H1 (cell line): ENCODE data around the gene CBFA2T2. TPM values are rescaled to one million over a fixed set of nuclear protein-coding genes. Genes with fewer than 3 reads are reported as not detected.
A peak's percentile ranks its signal among the peaks of the same experiment; 100 is the strongest.

Experiments used
- CTCF ChIA-PET: fragments of 300-600 bp; sonication (Branson Sonifier 250); formaldehyde crosslinking; loops from one replicate; lab custom pipeline; 2021; ENCODE audit not compliant: partially characterized antibody; lab: Charles Lee
- POLR2A ChIA-PET: fragments of 300-600 bp; sonication (Branson Sonifier 250); formaldehyde crosslinking; loops from one replicate; lab custom pipeline; 2021; ENCODE audit warnings: inconsistent platforms; ENCODE audit not compliant: partially characterized antibody; lab: Charles Lee
- DNase-seq, 2 experiments: peaks; one replicate each; pipeline versions ENCODE4 v3.0.0 to v3.0.0-alpha.2; 2010 to 2022; ENCODE audit warnings: low spot score in 2 of 2, low read depth in 1 of 2, mixed read lengths in 1 of 2
- FAIRE-seq: peaks from 2 replicates; lab custom pipeline; 2011; peaks lifted over from hg19 to GRCh38; lab: Jason Lieb, UNC
- H2AFZ ChIP-seq: 2 replicates; pipeline ENCODE4 v1.8.1; 2012; ENCODE audit warnings: low read length, inconsistent platforms
- H2AK5ac ChIP-seq: 2 replicates; pipeline ENCODE4 v1.6.1; 2013; ENCODE audit warnings: low read depth, low read length
- H2BK120ac ChIP-seq: replicated peaks from 2 replicates; pipeline ENCODE3; 2013; ENCODE audit warnings: low read depth, low read length, inconsistent platforms
- H2BK12ac ChIP-seq: 2 replicates; pipeline ENCODE4 v1.6.1; 2013; ENCODE audit warnings: low read depth, low read length
- H2BK15ac ChIP-seq: 2 replicates; pipeline ENCODE4 v1.6.1; 2013; ENCODE audit warnings: low read length
- H2BK20ac ChIP-seq: 2 replicates; pipeline ENCODE4 v1.6.1; 2013; ENCODE audit warnings: low read length
- H2BK5ac ChIP-seq: 2 replicates; pipeline ENCODE4 v1.6.1; 2013; ENCODE audit warnings: low read depth, low read length
- H3K14ac ChIP-seq: 2 replicates; pipeline ENCODE4 v1.6.1; 2013; ENCODE audit warnings: inconsistent platforms; ENCODE audit not compliant: insufficient read length
- H3K18ac ChIP-seq: 2 replicates; pipeline ENCODE4 v1.6.1; 2013; ENCODE audit warnings: low read length; ENCODE audit errors: extremely low read depth
- H3K23ac ChIP-seq: 2 replicates; pipeline ENCODE4 v1.6.1; 2013; ENCODE audit warnings: inconsistent platforms; ENCODE audit not compliant: insufficient read length
- H3K23me2 ChIP-seq: 2 replicates; pipeline ENCODE4 v1.6.1; 2013; ENCODE audit warnings: low read depth, low read length
- H3K27ac ChIP-seq: 2 replicates; pipeline ENCODE4 v1.6.1; 2011; ENCODE audit warnings: low read depth, low read length, inconsistent platforms
- H3K27me3 ChIP-seq, 4 experiments: replicated peaks in 1 of 4; 1 replicate in 1 of 4; 2 replicates in 3 of 4; pipeline versions ENCODE4 v1.6.1 to v1.8.1; 2011 to 2013; ENCODE audit warnings: low read length in 3 of 4, mild to moderate bottlenecking in 3 of 4, inconsistent platforms in 2 of 4, mixed read lengths in 2 of 4, moderate library complexity in 1 of 4; ENCODE audit not compliant: control insufficient read depth in 3 of 4, insufficient read depth in 3 of 4; ENCODE audit errors: extremely low read depth in 1 of 4
- H3K36me3 ChIP-seq, 4 experiments: 2 replicates each; pipeline versions ENCODE4 v1.6.1 to v1.8.1; 2011 to 2013; ENCODE audit warnings: mild to moderate bottlenecking in 4 of 4, low read length in 3 of 4, moderate library complexity in 2 of 4, control low read depth in 1 of 4, inconsistent platforms in 1 of 4; ENCODE audit not compliant: insufficient read depth in 4 of 4, control insufficient read depth in 2 of 4
- H3K4ac ChIP-seq: replicated peaks from 2 replicates; pipeline ENCODE3; 2013; ENCODE audit warnings: low read length, low read depth, mixed read lengths, inconsistent platforms; ENCODE audit not compliant: insufficient read length
- H3K4me1 ChIP-seq, 4 experiments: replicated peaks in 1 of 4; 1 replicate in 1 of 4; 2 replicates in 3 of 4; pipeline versions ENCODE4 v1.6.1 to v1.8.1; 2011 to 2013; ENCODE audit warnings: low read length in 3 of 4, inconsistent platforms in 2 of 4, mixed read lengths in 1 of 4; ENCODE audit not compliant: insufficient read depth in 4 of 4, control insufficient read depth in 3 of 4
- H3K4me2 ChIP-seq, 2 experiments: 2 replicates each; pipeline versions ENCODE4 v1.6.1 to v1.8.1; 2011 to 2013; ENCODE audit warnings: low read depth in 2 of 2, low read length in 2 of 2, control low read depth in 1 of 2, inconsistent platforms in 1 of 2, mild to moderate bottlenecking in 1 of 2; ENCODE audit not compliant: insufficient read depth in 1 of 2
- H3K4me3 ChIP-seq, 4 experiments: fragments of 200-600, 300-600 bp in 1 of 4; sonication (generic), shearing (Covaris generic), sonication (Bioruptor Twin) in 1 of 4; 2 replicates each; pipeline versions ENCODE4 v1.5.1 to v1.8.1; 2011 to 2016; ENCODE audit warnings: low read length in 4 of 4, low read depth in 3 of 4, control low read depth in 2 of 4, inconsistent platforms in 2 of 4, mild to moderate bottlenecking in 2 of 4, mixed read lengths in 1 of 4, moderate library complexity in 1 of 4; ENCODE audit not compliant: insufficient read depth in 2 of 4; ENCODE audit errors: extremely low read depth in 1 of 4
- H3K56ac ChIP-seq: replicated peaks from 2 replicates; pipeline ENCODE3; 2013; ENCODE audit warnings: low read depth, mild to moderate bottlenecking, mixed read lengths, low read length, inconsistent platforms; ENCODE audit not compliant: insufficient read length
- H3K79me1 ChIP-seq: 2 replicates; pipeline ENCODE4 v1.6.1; 2013; ENCODE audit warnings: low read depth, low read length, control low read depth
- H3K79me2 ChIP-seq, 2 experiments: 2 replicates each; pipeline versions ENCODE4 v1.6.1 to v1.8.1; 2012 to 2013; ENCODE audit warnings: low read length in 2 of 2, mild to moderate bottlenecking in 2 of 2, inconsistent platforms in 1 of 2; ENCODE audit not compliant: insufficient read depth in 2 of 2, control insufficient read depth in 1 of 2
- H3K9ac ChIP-seq, 4 experiments: replicated peaks in 1 of 4; 1 replicate in 1 of 4; 2 replicates in 3 of 4; pipeline versions ENCODE4 v1.6.1 to v1.8.1; 2011 to 2013; ENCODE audit warnings: low read depth in 3 of 4, low read length in 3 of 4, control low read depth in 2 of 4, mild to moderate bottlenecking in 2 of 4, moderate library complexity in 2 of 4, inconsistent platforms in 1 of 4; ENCODE audit errors: extremely low read depth in 1 of 4
- H3K9me3 ChIP-seq, 2 experiments: 2 replicates each; pipeline versions ENCODE4 v1.6.1 to v1.8.1; 2012 to 2013; ENCODE audit warnings: mild to moderate bottlenecking in 2 of 2, moderate library complexity in 2 of 2, control low read depth in 1 of 2, inconsistent platforms in 1 of 2, low read depth in 1 of 2, low read length in 1 of 2, mixed read lengths in 1 of 2; ENCODE audit not compliant: insufficient read depth in 2 of 2
- H4K20me1 ChIP-seq, 2 experiments: replicated peaks in 1 of 2; 2 replicates each; pipeline versions ENCODE3 to v1.8.1; 2011 to 2013; ENCODE audit warnings: inconsistent platforms in 2 of 2, low read length in 2 of 2, mild to moderate bottlenecking in 1 of 2; ENCODE audit not compliant: insufficient read depth in 2 of 2, control insufficient read depth in 1 of 2
- H4K5ac ChIP-seq: 2 replicates; pipeline ENCODE4 v1.6.1; 2013; ENCODE audit warnings: low read length, low read depth, mixed read lengths, inconsistent platforms; ENCODE audit not compliant: insufficient read length
- H4K8ac ChIP-seq: 2 replicates; pipeline ENCODE4 v1.8.0; 2013; ENCODE audit warnings: mild to moderate bottlenecking, moderate library complexity, low read length, inconsistent platforms; ENCODE audit not compliant: insufficient read depth; ENCODE audit errors: extremely low read depth
- H4K91ac ChIP-seq: replicated peaks from 2 replicates; pipeline ENCODE3; 2013; ENCODE audit warnings: low read length, mixed read lengths, inconsistent platforms; ENCODE audit not compliant: insufficient read length
- CBX5 ChIP-seq: fragments of 300-800, 300-1000 bp; sonication (generic); IDR thresholded peaks from 2 replicates; pipeline ENCODE4 v1.7.1; 2016; ENCODE audit warnings: antibody characterized with exemption, low read length, low read depth
- CBX8 ChIP-seq: fragments of 300-800, 300-1000 bp; sonication (generic); IDR thresholded peaks from 2 replicates; pipeline ENCODE4 v1.7.1; 2016; ENCODE audit warnings: low read depth, low read length, borderline replicate concordance
- KDM1A ChIP-seq: fragments of 200-600, 300-600 bp; sonication (generic); IDR thresholded peaks from 2 replicates; pipeline ENCODE4 v1.7.1; 2016; ENCODE audit warnings: mild to moderate bottlenecking, low read length, borderline replicate concordance
- RFX5 ChIP-seq: IDR thresholded peaks from 2 replicates; pipeline ENCODE4 v1.6.1; 2011; ENCODE audit warnings: low read depth, low read length, improper control_type of control experiment, borderline replicate concordance
- WGBS, 2 experiments: shearing (Covaris generic) in 1 of 2; methylation state at CpG; one replicate each; pipeline versions ENCODE4 v1.1.6 to v1.1.7; 2013 to 2015; ENCODE audit warnings: low lambda C conversion rate in 2 of 2, mixed read lengths in 2 of 2, inconsistent platforms in 1 of 2, low coverage in 1 of 2, missing lambda C conversion rate in 1 of 2; ENCODE audit not compliant: insufficient replicate concordance in 2 of 2, insufficient coverage in 1 of 2, insufficient read length in 1 of 2; ENCODE audit errors: extremely low coverage in 1 of 2, missing lambda C conversion rate in 1 of 2; 5-methylcytosine and 5-hydroxymethylcytosine counted together
- polyA plus RNA-seq, 7 experiments: library from polyadenylated mRNA; depleted of rRNA in 3 of 7; stranded (reverse) in 5 of 7; unstranded in 2 of 7; fragments of >200 nt in 5 of 7; fragments of 200-250 nt in 2 of 7; gene quantifications; 1 replicate in 5 of 7; 2 replicates in 1 of 7; 4 replicates in 1 of 7; pipeline versions ENCODE4 v1.2.1 to v1.2.3, GENCODE V29; 2011 to 2013; ENCODE audit warnings: missing spikeins in 2 of 7, mixed read lengths in 2 of 7
- total RNA-seq: library from RNA; stranded (reverse); fragmentation: NEBNext Ultra II Directional; extraction: Animal tissue kit (Norgen Biotek cat#: 25700); gene quantifications from 2 replicates; pipeline ENCODE4 v1.2.1, GENCODE V29; 2021

CBFA2T2 gene
- total and polyA plus RNA-seq, 2 of the 8 experiments (the other 6 are each of a cell fraction or from before 2014, with no cell fraction given), result 11.6 to 12.9 TPM

GRCh38 chr20:33672426-33673113 lies 182.7 kb downstream of the CBFA2T2 start:
- FAIRE-seq, result no peak
- Histone ChIP-seq H2BK5ac (peak overlapping the region; percentile 18; the same call in 1 of the 2 replicates), H3K4ac (no peak overlapping the region), H4K91ac (no peak overlapping the region), H3K23ac (no peak overlapping the region), H3K27ac (no peak overlapping the region), H4K20me1 (peaks cover 0 to 30% of the 10 kb centered on the region in 2 experiments), H2AFZ (no peak overlapping the region), H3K36me3 (peaks cover 6 to 21% (median 16%) of the 10 kb centered on the region in 4 experiments; a peak in 6 of 8 replicates), H3K14ac (no peak overlapping the region), H2BK15ac (no peak overlapping the region), H2AK5ac (no peak overlapping the region), H3K18ac (no peak overlapping the region), H3K9ac (0 out of 7 replicates have a peak overlapping the region, but pooled peaks of 1 of the 4 experiments have one; percentile 56), H3K4me1 (peaks cover 0 to 24% (median 12%) of the 10 kb centered on the region in 4 experiments; a peak in 5 of 7 replicates), H3K4me2 (peak overlapping the region; percentile 85 to 97; a peak in 3 of 4 replicates), H3K56ac (no peak overlapping the region), H3K4me3 (peak overlapping the region in 1 of 4 experiments; percentile 77; a peak in 2 of 8 replicates), H3K23me2 (peaks cover 15% of the 10 kb centered on the region), H3K9me3 (peaks cover 0 to 2% of the 10 kb centered on the region in 2 experiments; a peak in 1 of 4 replicates), H3K79me1 (no peaks in the 10 kb centered on the region; the same call in 1 of the 2 replicates), H2BK12ac (peak overlapping the region; percentile 55; the same call in 1 of the 2 replicates), H4K5ac (no peak overlapping the region), H2BK20ac (no peak overlapping the region), H2BK120ac (no peak overlapping the region), H3K27me3 (peaks cover 0 to 3% (median 1%) of the 10 kb centered on the region in 4 experiments; a peak in 3 of 7 replicates), H4K8ac (no peak overlapping the region; the same call in 1 of the 2 replicates), H3K79me2 (no peaks in the 10 kb centered on the region)
- ChIA-PET POLR2A (interaction anchor here (0.6 to 17.9 kb wide), 7 partner anchors 5 to 1142 kb away, joined by 3 to 245 read pairs (median 3); partner anchors contain the start of genes ACTL10, C20orf144, NECAB3 and PXMP4), CTCF (interaction anchor here (1.0 to 1.8 kb wide), 4 partner anchors 11 to 410 kb away, joined by 3 to 6 read pairs (median 4); partner anchors contain the start of gene E2F1)
- 80% methylated on average over 17 of the region's 17 CpGs; no CpG with 5 or more reads in 1 of the 2 experiments for WGBS, 2 experiments
- no peak for DNase-seq
- TF ChIP-seq RFX5, result no peak
- TF ChIP-seq KDM1A, result no peak
- no peak for TF ChIP-seq CBX8
- no peak for TF ChIP-seq CBX5
